HG03520 (cell line): Measurements from ENCODE around the gene KRTAP10-8.
"Not testable (repeated sequence)": the region's sequence is repeated elsewhere in the genome, so short reads cannot be mapped to it uniquely, and the experiment has no call there.

Experiments used
- ATAC-seq: cut with Tn5 transposase; IDR thresholded peaks from one replicate; pipeline ENCODE4 v1.9.1; 2021; ENCODE audit warnings: mild to moderate bottlenecking, moderate library complexity; ENCODE audit not compliant: unreplicated experiment

The KRTAP10-8 gene

GRCh38 chr21:44616591-44616926, 4.7 kb downstream of the KRTAP10-8 start:
- no peak for ATAC-seq

GRCh38 chr21:44617071-44617501, 5.2 kb downstream of the KRTAP10-8 start:
- no peak for ATAC-seq

- ATAC-seq: no peak
Measured at GRCh38 chr21:44618504-44618903, 6.6 kb downstream of the KRTAP10-8 start.

GRCh38 chr21:44618909-44619308, 7.0 kb downstream of the KRTAP10-8 start:
- ATAC-seq: no peak

- ATAC-seq: no peak
Measured at GRCh38 chr21:44619886-44620285, 8.0 kb downstream of the KRTAP10-8 start.

GRCh38 chr21:44623575-44623974, 11.7 kb downstream of the KRTAP10-8 start:
- ATAC-seq: no peak

GRCh38 chr21:44625756-44626155, 13.9 kb downstream of the KRTAP10-8 start:
- ATAC-seq: no peak

- no peak for ATAC-seq
Measured at GRCh38 chr21:44626262-44626661, 14.4 kb downstream of the KRTAP10-8 start.

- ATAC-seq: no peak
Measured at GRCh38 chr21:44626673-44627143, 14.8 kb downstream of the KRTAP10-8 start, which contains the start of gene KRTAP10-9. Gene KRTAP10-9 (plus strand): TSS chr21:44627093. CDS start chr21:44627172, 79 bp downstream.

GRCh38 chr21:44627181-44627822, 15.4 kb downstream of the KRTAP10-8 start:
- ATAC-seq: not testable (repeated sequence)

- ATAC-seq: not testable (repeated sequence)
Measured at GRCh38 chr21:44627831-44628233, 16.0 kb downstream of the KRTAP10-8 start.

GRCh38 chr21:44628707-44629391, 17.0 kb downstream of the KRTAP10-8 start:
- ATAC-seq: no peak

- no peak for ATAC-seq
Measured at GRCh38 chr21:44630440-44630839, 18.6 kb downstream of the KRTAP10-8 start.

- ATAC-seq: no peak
Measured at GRCh38 chr21:44632067-44632466, 20.2 kb downstream of the KRTAP10-8 start.

GRCh38 chr21:44636209-44637017, 24.5 kb downstream of the KRTAP10-8 start:
- ATAC-seq: no peak

GRCh38 chr21:44637018-44637850, 25.4 kb downstream of the KRTAP10-8 start, which contains the start of gene KRTAP10-10:
Gene KRTAP10-10 (plus strand): TSS chr21:44637356. CDS start chr21:44637418, 62 bp downstream.
- ATAC-seq: no peak

GRCh38 chr21:44637851-44638348, 26.0 kb downstream of the KRTAP10-8 start:
- not testable (repeated sequence) for ATAC-seq

GRCh38 chr21:44638506-44639330, 26.8 kb downstream of the KRTAP10-8 start:
- ATAC-seq: not testable (repeated sequence)

GRCh38 chr21:44639331-44639655, 27.4 kb downstream of the KRTAP10-8 start:
- no peak for ATAC-seq

GRCh38 chr21:44640761-44641160, 28.9 kb downstream of the KRTAP10-8 start:
- ATAC-seq: no peak
